GM18520 (cell line): ENCODE measurements around the gene PEMT.

Experiments
- ATAC-seq: cut with Tn5 transposase; IDR thresholded peaks from one replicate; pipeline ENCODE4 v1.9.1; 2021; ENCODE audit not compliant: unreplicated experiment

Gene PEMT

GRCh38 chr17:17515934-17516930 is 75.3 kb downstream of the PEMT start:
- no peak for ATAC-seq

GRCh38 chr17:17514993-17515933 is 76.2 kb downstream of the PEMT start:
- ATAC-seq, result no peak

GRCh38 chr17:17514361-17514992 is 77.0 kb downstream of the PEMT start:
- ATAC-seq, result no peak

- no peak for ATAC-seq
Measured at GRCh38 chr17:17513626-17514025, 77.9 kb downstream of the PEMT start.

- no peak for ATAC-seq
Measured at GRCh38 chr17:17512866-17513265, 78.6 kb downstream of the PEMT start.

- no peak for ATAC-seq
Measured at GRCh38 chr17:17511881-17512858, 79.3 kb downstream of the PEMT start.

- no peak for ATAC-seq
Measured at GRCh38 chr17:17511293-17511741, 80.2 kb downstream of the PEMT start.

GRCh38 chr17:17510456-17511292 is 80.8 kb downstream of the PEMT start:
- no peak for ATAC-seq

- no peak for ATAC-seq
Measured at GRCh38 chr17:17509601-17510425, 81.7 kb downstream of the PEMT start.

GRCh38 chr17:17508646-17509591 is 82.6 kb downstream of the PEMT start:
- no peak for ATAC-seq

GRCh38 chr17:17508019-17508535 is 83.4 kb downstream of the PEMT start:
- no peak for ATAC-seq

GRCh38 chr17:17507465-17508011 is 84.0 kb downstream of the PEMT start:
- no peak for ATAC-seq

GRCh38 chr17:17506893-17507464 is 84.5 kb downstream of the PEMT start:
- ATAC-seq, result no peak

GRCh38 chr17:17506181-17506741 is 85.2 kb downstream of the PEMT start:
- ATAC-seq, result no peak

GRCh38 chr17:17505610-17506171 is 85.8 kb downstream of the PEMT start:
- no peak for ATAC-seq
